OCI-LY3 (cell line): Measurements from ENCODE around the gene EML1.

Source experiments
- EZH2phosphoT487 ChIP-seq: fragments of 200-600 bp; shearing (Covaris generic); IDR thresholded peaks from 2 replicates; pipeline ENCODE4 v1.6.1; 2018; ENCODE audit warnings: antibody characterized with exemption, mixed run types, low read depth
- TF ChIP-seq, protein P1 (sequence below): fragments of 200-600, 300-600 bp; sonication (generic); IDR thresholded peaks from 2 replicates; pipeline ENCODE4 v1.5.1; 2014; ENCODE audit warnings: antibody characterized with exemption, low read length, low read depth

DNA sequence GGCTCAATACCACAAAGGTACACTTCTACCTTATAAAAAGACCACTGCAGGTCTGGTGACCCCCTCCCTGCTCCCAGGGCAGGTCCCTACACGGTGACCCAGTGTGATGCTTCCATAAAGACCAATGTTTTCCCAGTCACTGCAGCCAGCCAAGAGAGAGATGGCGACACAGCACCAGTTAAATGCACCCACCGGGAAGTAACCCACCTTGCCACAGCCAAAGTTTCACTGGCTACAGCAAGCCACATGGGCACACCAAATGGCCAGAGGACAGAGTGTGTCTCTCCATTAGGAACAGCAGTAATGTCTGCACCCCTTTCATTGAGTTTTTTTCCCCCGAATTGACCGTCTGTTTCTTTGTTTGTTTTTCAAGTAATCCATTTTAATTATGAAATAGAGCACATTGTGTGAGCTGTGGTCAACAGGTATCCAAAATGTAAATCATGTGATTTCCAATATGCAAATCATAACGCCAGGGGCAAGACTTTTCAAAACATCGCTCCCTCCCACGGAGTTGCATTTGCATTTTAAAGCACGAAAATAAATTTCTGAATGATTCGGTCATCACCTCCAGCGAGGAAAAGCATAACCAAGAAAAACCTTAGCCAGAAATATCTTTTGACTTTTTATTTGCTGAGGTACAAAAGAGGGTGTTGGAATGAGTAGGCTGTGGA is 48.9 kb upstream of the EML1 start:
- TF ChIP-seq, protein P1, sequence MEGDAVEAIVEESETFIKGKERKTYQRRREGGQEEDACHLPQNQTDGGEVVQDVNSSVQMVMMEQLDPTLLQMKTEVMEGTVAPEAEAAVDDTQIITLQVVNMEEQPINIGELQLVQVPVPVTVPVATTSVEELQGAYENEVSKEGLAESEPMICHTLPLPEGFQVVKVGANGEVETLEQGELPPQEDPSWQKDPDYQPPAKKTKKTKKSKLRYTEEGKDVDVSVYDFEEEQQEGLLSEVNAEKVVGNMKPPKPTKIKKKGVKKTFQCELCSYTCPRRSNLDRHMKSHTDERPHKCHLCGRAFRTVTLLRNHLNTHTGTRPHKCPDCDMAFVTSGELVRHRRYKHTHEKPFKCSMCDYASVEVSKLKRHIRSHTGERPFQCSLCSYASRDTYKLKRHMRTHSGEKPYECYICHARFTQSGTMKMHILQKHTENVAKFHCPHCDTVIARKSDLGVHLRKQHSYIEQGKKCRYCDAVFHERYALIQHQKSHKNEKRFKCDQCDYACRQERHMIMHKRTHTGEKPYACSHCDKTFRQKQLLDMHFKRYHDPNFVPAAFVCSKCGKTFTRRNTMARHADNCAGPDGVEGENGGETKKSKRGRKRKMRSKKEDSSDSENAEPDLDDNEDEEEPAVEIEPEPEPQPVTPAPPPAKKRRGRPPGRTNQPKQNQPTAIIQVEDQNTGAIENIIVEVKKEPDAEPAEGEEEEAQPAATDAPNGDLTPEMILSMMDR: peak; percentile 49
- no peak for TF ChIP-seq EZH2phosphoT487
